DMS153 treated with DMSO at 0.1 percent for 48 hours (cell line): ENCODE results near the gene DSCAM.

Source experiments
- DNase-seq: peaks from one replicate; lab custom pipeline; 2025; ENCODE audit not compliant: unreplicated experiment; lab: John Stamatoyannopoulos, UW

DSCAM gene

DNA sequence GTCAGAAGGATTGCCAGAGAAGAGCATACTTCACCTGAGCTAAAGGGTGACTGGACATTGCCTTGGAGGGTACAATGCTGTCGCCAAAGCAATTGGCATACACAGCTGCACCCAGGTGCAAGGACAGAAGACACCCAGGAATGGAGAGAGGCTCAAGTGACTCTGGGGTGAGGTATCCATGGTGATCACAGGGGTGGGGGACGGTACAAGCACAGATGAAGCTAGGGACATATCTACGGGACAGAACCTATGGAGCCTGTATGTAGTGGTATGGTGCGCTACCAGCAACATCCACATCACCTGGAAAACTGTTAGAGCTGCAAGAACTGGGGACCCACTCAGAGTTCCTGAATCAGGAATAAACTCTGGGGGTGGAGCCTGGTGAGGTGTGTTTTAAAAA, 693.6 kb downstream of the DSCAM start:
- no peak for DNase-seq

DNA sequence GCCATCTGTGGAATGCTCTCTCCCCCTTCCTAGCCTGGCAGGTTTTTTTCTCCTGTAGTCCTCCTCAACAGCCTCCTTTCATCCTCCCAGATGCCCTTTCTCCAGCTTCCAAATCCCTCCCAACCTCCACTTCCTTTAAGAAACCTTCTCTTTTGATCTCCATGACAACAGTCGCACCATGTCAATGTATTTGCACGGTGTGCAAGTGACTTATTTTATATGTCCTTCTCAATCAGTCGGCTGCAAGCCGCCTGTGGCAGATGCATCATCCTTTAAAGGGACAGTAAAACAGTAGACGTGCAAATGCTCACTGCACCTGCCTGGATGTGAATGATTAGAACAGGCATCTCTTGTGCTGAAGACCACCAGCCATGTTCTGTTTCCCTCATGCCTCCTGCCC, 694.5 kb downstream of the DSCAM start:
- no peak for DNase-seq

DNA sequence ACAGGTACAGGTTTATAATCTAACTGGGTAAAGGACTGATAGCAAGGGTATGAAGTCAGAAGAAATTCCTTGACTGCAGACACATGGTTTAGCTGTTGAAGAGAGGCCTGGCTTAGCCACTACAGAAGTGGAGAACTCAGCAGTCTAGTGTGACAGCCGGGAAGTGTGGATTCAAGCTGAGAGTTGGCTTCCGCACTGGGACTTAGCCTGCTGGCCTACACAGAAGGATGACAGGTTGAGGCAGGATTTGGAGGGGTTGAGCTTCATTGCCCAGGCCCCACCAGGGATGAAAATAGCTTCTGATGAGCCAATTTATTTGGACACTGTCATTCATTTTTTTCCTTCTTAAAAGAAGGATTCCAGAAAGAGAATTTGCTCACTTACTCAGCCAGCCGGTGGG, 695.3 kb downstream of the DSCAM start:
- DNase-seq: no peak

DNA sequence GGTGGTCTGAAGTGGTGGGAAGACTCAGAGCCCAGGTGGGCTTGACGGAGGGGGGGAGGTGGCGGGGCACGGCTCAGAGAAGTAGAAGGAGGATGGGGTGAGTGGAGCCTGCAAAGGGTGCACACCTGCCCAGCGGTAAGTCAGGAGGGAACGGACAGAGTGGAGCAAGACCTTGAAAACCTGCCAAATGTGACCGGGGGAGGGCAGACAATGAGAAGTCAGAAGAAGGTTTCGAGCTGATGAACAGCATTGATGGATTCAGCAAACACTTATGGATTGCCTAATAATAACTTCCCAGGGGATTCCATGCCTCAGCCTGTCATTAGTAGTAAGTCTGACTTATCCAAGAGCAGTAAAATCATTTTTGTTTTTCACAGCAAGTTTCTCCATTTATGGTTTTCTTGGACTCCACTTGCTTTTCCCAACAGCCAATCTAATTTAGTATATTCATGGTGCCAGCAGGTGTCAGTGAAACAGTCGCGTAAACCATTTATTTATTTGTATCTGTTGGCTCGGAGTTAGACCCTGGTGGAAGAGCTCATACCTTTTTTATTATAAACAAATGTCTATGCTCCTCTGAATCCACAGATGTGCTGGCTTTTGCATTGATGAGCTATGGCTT, 700.6 kb downstream of the DSCAM start:
- DNase-seq: peak; percentile 58

DNA sequence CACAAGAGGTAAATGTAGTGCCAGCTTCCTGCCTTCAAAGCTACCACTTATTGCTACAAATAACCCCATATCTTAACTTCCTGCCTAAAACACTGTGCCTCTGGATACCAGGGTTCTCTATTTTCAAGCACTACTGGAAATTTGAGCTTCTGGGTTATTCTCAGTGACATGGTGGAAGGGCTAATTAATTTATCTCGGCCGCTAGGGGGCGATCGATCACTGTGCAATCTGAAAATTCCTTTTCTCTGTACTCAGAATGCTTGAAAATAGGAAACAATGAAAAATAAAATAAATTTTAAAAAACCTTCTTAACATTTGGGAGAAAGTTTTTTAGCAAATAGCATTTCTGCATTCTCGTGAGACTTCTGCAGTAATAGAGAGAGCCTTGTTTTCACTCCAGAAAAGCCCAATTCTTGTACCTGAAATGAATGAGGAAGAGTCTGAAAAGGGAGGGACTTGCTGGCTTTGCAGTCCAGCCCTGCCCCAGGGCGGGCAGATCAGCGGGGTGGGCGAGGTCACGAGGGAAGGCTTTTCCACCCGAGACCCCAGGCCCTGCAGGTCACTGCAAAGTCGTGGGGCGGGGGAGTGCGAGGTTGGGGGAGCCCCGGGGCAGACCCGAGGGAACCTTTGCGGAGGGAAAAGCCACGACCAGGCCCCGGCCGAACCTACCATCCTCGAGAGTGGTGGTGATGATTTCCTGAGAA, 703.0 kb downstream of the DSCAM start:
- DNase-seq: peak; percentile 36

DNA sequence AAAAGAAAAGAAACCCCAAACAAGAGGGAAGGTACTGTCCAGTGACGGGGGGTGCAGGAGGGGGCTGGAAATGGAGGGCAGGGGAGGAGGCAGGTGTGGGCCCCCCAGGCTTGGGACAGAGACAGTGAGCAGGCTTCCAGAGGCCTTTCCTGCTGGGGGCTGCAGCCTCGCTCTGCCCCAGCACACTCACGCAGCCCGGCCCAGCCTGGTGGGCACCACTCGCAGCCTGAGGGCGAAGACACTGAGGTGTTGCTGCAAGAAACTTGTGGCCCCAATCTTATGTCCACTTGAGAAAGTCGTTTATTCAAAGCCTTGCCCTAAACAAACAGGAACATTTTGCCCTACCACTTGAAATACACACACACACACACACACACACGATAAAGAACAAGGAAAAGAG, 705.3 kb downstream of the DSCAM start:
- DNase-seq: no peak

DNA sequence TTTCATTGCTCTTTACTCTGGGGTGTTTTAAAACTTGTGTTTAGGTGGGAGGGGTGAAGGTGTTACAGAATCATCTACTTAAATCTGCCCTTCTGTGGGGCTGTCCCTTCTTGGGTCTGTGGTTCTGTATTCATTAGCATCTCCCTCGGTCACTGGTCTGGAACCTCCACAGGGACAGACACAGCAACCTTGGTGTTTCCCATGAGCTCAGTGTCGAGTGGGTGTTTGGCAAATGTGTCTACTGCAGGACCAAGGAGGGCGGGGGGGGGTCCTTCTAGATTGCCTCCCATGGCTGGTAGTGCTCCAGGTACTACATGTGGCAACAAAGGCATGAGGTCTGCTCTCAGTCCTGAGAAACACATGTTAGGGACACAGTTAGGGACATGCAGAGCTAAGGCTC, 706.3 kb downstream of the DSCAM start:
- no peak for DNase-seq

DNA sequence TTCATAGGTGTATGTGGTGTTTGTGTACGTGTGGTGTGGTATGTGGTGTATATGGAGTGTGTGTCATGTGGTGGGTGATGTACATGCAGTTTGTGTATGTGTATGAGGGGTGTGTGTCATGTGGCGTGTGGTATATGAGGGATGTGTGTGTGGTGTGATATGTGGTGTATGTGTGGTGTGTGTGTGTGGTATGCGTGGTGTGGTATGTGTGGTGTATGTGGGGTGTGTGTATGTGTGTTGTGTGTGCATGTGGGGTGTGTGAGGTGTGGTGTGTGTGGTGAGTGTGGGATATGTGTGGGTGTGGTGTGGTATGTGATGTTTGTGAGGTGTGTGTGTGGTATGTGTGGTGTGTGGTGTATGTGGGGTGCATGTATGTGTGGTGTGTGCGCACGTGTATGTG, 707.3 kb downstream of the DSCAM start:
- DNase-seq: no peak

DNA sequence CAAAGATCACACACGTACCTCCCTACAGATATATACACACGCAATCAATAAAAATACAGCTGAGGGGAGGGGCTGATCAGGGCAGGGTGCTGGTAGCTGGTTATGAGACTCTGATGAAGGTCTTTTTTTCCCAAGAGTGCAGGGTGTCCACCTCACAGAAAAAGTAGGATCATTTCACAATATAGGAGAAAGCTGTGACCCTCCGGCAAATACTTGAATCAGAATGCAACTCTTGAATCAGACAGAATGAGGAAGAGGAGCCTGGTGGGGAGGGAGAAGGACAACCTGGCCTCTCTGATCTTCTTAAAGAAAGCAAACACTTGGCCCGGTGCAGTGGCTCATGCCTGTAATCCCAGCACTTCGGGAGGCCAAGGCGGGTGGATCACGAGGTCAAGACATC, 710.4 kb downstream of the DSCAM start:
- DNase-seq: no peak

DNA sequence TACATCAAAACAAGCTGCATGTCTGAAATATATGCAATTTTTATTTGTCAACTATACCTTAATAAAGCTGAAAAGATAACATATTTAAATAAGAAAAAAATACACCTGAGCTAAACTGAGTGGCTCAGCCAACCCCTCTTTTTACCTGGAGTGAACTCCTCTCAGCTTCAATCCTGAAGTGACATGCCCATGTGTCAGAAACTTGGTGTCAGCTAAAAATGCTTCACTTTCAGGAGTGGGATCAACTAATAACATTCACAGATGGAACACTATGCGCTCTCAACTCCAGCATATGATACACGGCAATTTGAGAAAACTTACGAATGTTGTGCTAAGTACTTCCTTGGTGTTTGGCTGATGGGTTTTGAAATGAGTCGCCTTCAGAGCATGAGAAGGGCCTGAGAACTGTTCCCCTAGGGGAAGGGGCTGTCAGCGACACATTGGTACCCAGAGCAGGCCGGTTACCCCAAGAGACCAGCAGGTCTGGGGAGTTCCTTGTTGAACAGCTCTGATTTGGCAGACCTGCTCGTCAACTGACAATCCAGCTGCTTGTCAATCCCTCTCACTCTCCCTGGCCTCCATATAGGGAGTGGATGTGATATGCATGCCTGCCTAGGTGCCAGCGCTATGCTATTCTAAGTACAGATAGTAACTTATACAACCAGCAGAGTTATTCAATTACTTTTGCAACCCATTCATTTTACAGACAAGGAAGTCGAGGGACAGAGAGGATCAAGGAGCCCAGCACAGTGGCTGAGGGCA, 712.0 kb downstream of the DSCAM start:
- no peak for DNase-seq

DNA sequence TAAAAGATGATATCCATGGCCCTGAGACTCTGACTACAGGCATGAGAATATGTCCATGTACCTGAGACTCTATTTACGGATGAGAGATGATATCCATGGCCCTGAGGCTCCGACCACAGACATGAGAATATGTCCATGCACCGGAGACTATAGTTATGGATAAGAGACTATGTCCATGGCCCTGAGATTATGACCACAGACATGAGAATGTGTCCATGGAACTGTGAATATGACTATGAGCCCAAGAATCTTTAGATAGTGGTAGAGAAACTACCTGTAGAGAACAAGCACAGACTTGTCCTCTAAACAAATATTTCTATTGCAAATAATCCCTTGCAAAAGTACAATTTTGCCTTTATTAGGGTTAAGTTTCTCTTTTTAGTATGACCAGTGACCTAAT, 716.5 kb downstream of the DSCAM start:
- DNase-seq: no peak

DNA sequence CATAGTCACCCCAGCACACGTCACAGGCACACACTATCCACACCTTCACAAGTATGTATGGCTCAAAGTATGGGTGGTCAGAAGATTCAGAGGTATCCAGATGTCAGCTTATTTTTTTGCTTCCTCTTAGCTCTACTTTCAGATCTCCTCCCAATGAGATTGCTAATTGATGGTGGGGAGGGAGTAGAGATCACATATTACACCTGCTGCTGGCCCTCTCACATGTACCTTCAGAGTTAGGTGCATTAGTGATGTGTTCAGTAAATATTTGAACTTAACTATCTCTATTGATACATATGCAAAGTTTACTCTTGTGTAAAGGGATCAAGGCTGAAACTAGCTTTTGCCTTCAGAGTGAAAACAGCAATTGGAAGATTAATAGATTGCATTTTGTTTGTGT, 717.1 kb downstream of the DSCAM start:
- no peak for DNase-seq

DNA sequence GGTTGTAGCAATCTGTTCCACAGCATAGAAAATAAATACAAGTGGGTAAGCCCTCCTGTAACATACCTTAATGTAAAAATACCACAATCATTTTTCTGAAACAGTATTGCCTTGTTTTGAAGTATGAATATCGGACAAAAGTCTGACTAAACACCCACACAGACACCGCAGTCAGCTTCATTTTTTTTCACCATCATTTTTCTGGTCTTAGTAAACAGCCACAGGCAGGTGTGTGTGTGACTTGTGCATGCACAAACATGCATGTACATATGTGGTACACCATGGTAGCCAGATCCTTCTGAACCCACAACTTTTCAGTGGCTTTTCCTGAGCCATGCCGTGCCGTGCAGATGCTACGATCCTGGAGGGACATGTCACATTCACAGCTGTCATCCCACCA, 718.1 kb downstream of the DSCAM start:
- DNase-seq: no peak

DNA sequence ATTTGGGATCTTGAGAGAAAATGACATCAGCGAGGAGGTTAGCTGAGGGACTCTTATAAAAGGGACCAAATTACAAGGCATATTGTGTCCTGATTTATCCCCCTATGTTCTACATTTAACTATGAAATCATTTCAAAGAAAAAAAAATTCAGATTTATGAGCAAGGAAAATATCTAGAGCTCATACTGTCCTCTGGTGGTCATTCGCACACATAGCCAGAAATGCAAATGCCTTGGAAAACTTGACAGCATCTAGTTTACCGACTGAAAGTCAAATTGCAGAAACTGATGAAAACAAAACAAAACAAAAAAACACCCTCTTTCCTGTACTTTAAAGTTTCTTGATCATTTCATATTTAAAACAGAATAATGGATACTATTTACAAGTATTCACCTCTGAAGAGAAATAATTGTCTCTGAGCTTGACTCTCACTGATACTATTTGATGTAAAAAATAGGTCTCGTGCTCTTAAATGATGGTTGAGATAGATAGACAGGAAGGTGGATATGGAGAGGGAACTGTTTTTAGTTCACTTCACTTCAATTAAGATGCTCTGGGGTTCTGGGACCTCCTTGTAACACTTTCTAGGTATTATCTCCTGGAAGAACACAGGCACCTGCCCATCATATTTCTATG, 725.9 kb downstream of the DSCAM start:
- DNase-seq: peak; percentile 77

DNA sequence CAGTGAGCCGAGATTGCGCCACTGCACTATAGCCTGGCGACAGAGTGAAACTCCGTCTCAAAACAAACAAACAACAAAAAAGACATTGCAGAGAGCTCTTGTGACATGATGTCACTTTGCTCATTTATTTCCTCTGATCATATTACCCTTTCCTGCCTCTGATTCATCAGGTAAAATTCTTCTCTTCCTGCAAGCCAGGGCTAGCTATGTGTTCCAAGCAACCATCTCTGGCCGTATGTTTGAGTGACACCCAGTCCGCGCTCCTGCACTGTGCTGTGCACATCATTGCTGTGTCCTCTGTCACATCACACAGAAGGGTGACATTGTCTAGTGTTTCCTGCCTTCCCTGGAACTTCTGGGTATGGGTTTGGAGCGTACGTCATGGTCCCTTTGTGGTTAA, 728.4 kb downstream of the DSCAM start:
- DNase-seq: peak; percentile 77

DNA sequence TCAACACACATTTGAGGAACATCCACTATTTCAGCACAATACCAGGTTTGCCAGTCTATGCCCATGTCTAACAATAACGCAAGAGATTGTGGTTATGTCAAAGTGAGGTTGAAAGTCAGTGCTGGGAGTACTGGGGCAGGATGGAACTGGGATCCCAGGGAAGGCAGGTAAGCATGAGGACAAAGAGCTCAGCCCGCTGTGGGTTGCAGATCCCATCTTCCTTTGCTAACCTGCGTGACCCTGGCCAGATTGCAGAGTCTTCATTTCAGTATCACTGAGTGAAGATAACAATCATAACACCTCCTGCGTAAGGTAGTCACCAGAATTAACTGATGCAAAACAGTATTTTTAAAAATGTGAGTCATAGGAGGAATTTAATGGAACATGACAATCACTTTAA, 729.7 kb downstream of the DSCAM start:
- DNase-seq: no peak

DNA sequence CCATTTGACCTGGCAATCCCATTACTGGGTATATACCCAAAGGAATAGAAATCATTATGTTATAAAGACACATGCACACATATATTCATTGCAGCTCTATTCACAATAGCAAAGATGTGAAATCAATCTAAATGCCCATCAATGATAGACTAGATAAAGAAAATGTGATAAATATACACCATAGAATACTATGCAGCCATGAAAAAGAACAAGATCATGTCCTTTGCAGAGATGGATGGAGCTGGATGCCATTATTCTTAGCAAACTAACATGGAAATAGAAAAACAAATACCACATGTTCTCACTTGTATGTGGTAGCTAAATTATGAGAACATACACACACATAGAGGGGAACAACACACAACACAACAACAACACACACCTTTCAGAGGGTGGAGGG, 731.2 kb downstream of the DSCAM start:
- DNase-seq: no peak

DNA sequence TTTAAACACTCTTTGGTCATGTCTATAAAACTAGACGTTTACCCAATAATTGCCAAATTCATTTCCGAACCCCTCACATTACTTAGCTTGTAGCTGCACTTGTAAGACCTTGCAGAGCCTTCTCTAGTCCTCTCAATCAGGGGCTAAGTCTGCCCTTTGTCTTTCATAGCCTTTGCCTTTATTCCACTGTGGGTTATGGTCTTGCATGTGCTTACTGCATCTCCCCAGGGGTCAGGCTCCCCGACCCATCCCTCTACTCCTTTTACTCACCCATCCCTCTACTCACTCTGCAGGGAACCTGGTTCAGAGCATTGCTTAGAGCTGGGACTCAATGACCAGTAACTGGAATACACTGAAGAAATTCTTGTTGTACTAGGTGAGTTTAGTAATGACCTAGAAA, 744.3 kb downstream of the DSCAM start:
- DNase-seq: no peak

DNA sequence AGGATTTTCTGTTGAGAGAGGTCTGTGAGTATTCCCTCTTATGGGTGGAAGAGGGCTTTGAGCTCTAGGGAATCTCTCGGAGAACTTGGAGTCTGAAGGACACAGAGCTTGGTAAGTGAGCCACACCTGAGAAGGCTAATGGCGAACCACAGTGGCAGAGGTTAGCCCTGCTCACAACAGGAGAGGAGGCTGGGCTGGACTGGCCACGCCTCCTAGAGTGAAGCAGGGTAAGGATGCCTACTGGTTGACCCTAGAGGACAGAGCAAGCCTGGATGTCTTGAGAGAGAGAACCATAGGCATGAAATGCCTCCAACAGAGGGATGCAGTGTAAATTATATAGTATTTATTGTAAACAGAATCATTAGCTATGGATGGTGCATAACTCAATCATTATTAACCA, 747.1 kb downstream of the DSCAM start:
- no peak for DNase-seq

DNA sequence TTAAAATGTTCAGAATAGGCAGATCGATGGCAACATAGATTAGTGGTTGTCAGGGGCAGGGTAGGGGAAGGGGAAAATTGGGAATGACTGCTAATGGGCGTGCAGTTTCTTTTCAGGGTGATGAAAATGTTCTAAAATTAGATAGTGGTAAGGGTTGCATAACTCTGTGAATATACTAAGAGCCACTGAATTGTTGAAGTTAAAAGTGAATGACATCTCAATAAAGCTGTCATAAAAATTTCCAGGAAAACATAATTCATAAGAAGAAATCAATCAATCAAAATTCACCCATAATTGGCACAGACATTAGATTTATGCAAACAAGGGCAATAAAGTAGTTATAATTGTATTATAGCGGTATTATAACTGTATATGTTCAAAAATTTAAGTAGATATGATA, 751.5 kb downstream of the DSCAM start:
- no peak for DNase-seq

DNA sequence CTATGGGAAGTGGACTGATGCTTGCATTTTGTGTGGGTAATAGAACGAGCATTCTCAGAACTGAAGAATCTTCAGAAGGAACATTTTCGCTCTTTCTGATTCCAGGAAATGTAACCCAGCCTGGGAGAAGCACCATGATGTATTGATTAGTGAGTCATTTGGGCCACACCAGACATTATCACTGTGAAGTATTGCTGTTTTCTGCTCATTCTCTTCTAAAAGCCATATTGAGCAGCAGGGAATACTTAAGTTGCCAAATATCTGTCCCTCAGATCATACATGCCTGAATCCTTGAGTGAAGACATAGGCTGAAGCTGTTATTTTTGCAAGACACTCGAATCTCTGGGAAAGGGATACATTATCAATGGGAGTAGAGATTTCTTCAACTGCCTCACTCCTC, 766.6 kb downstream of the DSCAM start:
- DNase-seq: no peak

DNA sequence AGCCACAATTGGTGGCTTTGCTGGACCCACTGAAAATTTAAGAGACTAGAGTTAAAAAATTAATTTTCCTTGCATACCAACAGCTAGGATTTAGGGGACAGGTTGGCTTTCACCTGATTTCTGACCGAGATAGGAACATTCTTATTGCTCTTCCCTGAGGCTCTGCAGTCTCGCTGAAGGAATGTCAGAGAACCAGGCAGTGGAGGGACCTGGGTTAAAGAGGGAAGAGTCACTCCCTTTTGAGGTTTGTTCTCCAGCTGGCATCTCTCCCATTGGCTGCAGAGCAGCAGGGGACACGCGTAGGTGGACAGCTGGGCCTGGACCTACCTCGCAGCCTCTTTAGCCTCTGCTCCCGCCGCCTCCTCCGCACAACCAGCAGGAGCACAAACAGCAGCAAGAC, 772.2 kb downstream of the DSCAM start:
- DNase-seq: no peak
